Measurements from ENCODE around the gene RASGRF1. TPM values are rescaled to one million over a fixed set of nuclear protein-coding genes. Genes with fewer than 3 reads are reported as not detected.

Gene RASGRF1
- total and polyA plus RNA-seq, 2 experiments from 2014 or later = 0.05 to 0.24 TPM

DNA sequence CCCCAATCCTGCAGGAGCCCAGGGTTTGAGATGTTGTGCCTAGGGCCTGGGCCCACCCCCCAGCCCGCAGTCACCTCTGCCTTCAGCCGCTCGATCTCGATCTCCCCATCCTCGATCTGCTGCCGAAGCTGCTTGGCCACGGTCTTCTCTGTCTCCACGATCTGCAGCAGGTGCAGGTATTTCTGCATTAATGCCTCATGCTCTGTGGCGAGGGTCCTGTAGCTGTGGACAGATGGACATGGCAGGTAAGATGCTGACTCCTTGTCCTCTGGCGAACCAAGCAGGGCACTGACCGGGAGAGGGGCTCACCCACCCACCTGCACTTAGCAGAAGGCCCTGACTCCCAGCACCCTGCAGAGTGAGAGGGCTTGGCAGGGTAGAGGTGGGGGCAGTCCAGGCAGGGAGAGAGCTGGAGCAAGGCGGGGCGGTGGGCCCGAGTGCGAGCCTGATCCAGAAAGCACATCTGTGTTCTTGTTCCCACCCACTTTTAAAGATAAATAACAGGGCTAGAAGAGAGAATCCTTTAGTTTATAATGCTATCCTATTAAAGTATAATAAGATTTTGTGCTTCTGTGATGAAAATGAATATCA is 32.2 kb downstream of the RASGRF1 start:
- Histone ChIP-seq H3K9me2 (ENCODE audit: insufficient read depth) (0 out of 2 replicates have a peak, but pooled peaks cover 2% of the 10 kb centered on the region), H4K20me1 (replicated peaks; ENCODE audit: insufficient read depth) (no peaks in the 10 kb centered on the region), H3K27me3 (ENCODE audit: insufficient read depth) (peaks cover 24% of the 10 kb centered on the region; the same call in 1 of the 2 replicates), H2AFZ (no peak overlapping the region), H3K4me2 (no peak overlapping the region), H3F3A (replicated peaks; ENCODE audit: low read depth) (no peaks in the 10 kb centered on the region), H3K79me2 (replicated peaks; ENCODE audit: insufficient read depth) (no peaks in the 10 kb centered on the region), H3K4me3 (no peak overlapping the region), H3K36me3 (ENCODE audit: insufficient read depth) (no peaks in the 10 kb centered on the region), H3K4me1 (ENCODE audit: insufficient read depth) (peaks cover 12% of the 10 kb centered on the region), H3K27ac (ENCODE audit: low read depth) (no peak overlapping the region)
- Mint-ChIP-seq H3K4me1 (peaks cover 16% of the 10 kb centered on the region), H3K4me3 (no peak overlapping the region), H3K27ac (no peak overlapping the region), H3K36me3 (ENCODE audit: low read depth) (no peaks in the 10 kb centered on the region), H3K27me3 (ENCODE audit: insufficient read depth, low read depth, poor library complexity) (peaks cover 38% of the 10 kb centered on the region), H3K9me3 (no peaks in the 10 kb centered on the region; the same call in 2 of the 3 replicates)
- DNase-seq (ENCODE audit: low spot score) (no peak), ATAC-seq (no peak)
- TF ChIP-seq, protein P1, sequence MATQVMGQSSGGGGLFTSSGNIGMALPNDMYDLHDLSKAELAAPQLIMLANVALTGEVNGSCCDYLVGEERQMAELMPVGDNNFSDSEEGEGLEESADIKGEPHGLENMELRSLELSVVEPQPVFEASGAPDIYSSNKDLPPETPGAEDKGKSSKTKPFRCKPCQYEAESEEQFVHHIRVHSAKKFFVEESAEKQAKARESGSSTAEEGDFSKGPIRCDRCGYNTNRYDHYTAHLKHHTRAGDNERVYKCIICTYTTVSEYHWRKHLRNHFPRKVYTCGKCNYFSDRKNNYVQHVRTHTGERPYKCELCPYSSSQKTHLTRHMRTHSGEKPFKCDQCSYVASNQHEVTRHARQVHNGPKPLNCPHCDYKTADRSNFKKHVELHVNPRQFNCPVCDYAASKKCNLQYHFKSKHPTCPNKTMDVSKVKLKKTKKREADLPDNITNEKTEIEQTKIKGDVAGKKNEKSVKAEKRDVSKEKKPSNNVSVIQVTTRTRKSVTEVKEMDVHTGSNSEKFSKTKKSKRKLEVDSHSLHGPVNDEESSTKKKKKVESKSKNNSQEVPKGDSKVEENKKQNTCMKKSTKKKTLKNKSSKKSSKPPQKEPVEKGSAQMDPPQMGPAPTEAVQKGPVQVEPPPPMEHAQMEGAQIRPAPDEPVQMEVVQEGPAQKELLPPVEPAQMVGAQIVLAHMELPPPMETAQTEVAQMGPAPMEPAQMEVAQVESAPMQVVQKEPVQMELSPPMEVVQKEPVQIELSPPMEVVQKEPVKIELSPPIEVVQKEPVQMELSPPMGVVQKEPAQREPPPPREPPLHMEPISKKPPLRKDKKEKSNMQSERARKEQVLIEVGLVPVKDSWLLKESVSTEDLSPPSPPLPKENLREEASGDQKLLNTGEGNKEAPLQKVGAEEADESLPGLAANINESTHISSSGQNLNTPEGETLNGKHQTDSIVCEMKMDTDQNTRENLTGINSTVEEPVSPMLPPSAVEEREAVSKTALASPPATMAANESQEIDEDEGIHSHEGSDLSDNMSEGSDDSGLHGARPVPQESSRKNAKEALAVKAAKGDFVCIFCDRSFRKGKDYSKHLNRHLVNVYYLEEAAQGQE (IDR thresholded peaks at IDR 0.05; ENCODE audit: unreplicated experiment) = no peak
- TF ChIP-seq NANOG (IDR thresholded peaks at IDR 0.05; ENCODE audit: borderline replicate concordance) (no peak), POLR2AphosphoS5 (IDR thresholded peaks at IDR 0.05; ENCODE audit: low read depth) (no peak), ZNF114 (CRISPR knock-in tag; IDR thresholded peaks at IDR 0.05) (no peak), JUNB (IDR thresholded peaks at IDR 0.05; ENCODE audit: unreplicated experiment) (no peak), EZH2phosphoT487 (IDR thresholded peaks at IDR 0.05; ENCODE audit: unreplicated experiment) (no peak), ZNF331 (CRISPR knock-in tag; IDR thresholded peaks at IDR 0.05; ENCODE audit: low read depth) (no peak), CREB1 (CRISPR knock-in tag; IDR thresholded peaks at IDR 0.05; ENCODE audit: low read depth) (no peak), EZH2 (IDR thresholded peaks at IDR 0.05; ENCODE audit: low read depth, unreplicated experiment) (no peak), STAT1 (IDR thresholded peaks at IDR 0.05; ENCODE audit: unreplicated experiment) (no peak)
- TF ChIP-seq, protein P2, sequence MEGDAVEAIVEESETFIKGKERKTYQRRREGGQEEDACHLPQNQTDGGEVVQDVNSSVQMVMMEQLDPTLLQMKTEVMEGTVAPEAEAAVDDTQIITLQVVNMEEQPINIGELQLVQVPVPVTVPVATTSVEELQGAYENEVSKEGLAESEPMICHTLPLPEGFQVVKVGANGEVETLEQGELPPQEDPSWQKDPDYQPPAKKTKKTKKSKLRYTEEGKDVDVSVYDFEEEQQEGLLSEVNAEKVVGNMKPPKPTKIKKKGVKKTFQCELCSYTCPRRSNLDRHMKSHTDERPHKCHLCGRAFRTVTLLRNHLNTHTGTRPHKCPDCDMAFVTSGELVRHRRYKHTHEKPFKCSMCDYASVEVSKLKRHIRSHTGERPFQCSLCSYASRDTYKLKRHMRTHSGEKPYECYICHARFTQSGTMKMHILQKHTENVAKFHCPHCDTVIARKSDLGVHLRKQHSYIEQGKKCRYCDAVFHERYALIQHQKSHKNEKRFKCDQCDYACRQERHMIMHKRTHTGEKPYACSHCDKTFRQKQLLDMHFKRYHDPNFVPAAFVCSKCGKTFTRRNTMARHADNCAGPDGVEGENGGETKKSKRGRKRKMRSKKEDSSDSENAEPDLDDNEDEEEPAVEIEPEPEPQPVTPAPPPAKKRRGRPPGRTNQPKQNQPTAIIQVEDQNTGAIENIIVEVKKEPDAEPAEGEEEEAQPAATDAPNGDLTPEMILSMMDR (conservative IDR thresholded peaks at IDR 0.05; ENCODE audit: low read depth in 2 of 2) = no peak
- TF ChIP-seq, protein P3, sequence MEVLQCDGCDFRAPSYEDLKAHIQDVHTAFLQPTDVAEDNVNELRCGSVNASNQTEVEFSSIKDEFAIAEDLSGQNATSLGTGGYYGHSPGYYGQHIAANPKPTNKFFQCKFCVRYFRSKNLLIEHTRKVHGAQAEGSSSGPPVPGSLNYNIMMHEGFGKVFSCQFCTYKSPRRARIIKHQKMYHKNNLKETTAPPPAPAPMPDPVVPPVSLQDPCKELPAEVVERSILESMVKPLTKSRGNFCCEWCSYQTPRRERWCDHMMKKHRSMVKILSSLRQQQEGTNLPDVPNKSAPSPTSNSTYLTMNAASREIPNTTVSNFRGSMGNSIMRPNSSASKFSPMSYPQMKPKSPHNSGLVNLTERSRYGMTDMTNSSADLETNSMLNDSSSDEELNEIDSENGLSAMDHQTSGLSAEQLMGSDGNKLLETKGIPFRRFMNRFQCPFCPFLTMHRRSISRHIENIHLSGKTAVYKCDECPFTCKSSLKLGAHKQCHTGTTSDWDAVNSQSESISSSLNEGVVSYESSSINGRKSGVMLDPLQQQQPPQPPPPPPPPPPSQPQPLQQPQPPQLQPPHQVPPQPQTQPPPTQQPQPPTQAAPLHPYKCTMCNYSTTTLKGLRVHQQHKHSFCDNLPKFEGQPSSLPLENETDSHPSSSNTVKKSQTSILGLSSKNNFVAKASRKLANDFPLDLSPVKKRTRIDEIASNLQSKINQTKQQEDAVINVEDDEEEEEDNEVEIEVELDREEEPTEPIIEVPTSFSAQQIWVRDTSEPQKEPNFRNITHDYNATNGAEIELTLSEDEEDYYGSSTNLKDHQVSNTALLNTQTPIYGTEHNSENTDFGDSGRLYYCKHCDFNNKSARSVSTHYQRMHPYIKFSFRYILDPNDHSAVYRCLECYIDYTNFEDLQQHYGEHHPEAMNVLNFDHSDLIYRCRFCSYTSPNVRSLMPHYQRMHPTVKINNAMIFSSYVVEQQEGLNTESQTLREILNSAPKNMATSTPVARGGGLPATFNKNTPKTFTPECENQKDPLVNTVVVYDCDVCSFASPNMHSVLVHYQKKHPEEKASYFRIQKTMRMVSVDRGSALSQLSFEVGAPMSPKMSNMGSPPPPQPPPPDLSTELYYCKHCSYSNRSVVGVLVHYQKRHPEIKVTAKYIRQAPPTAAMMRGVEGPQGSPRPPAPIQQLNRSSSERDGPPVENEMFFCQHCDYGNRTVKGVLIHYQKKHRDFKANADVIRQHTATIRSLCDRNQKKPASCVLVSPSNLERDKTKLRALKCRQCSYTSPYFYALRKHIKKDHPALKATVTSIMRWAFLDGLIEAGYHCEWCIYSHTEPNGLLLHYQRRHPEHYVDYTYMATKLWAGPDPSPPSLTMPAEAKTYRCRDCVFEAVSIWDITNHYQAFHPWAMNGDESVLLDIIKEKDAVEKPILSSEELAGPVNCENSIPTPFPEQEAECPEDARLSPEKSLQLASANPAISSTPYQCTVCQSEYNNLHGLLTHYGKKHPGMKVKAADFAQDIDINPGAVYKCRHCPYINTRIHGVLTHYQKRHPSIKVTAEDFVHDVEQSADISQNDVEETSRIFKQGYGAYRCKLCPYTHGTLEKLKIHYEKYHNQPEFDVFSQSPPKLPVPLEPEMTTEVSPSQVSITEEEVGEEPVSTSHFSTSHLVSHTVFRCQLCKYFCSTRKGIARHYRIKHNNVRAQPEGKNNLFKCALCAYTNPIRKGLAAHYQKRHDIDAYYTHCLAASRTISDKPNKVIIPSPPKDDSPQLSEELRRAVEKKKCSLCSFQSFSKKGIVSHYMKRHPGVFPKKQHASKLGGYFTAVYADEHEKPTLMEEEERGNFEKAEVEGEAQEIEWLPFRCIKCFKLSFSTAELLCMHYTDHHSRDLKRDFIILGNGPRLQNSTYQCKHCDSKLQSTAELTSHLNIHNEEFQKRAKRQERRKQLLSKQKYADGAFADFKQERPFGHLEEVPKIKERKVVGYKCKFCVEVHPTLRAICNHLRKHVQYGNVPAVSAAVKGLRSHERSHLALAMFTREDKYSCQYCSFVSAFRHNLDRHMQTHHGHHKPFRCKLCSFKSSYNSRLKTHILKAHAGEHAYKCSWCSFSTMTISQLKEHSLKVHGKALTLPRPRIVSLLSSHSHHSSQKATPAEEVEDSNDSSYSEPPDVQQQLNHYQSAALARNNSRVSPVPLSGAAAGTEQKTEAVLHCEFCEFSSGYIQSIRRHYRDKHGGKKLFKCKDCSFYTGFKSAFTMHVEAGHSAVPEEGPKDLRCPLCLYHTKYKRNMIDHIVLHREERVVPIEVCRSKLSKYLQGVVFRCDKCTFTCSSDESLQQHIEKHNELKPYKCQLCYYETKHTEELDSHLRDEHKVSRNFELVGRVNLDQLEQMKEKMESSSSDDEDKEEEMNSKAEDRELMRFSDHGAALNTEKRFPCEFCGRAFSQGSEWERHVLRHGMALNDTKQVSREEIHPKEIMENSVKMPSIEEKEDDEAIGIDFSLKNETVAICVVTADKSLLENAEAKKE (CRISPR knock-in tag; IDR thresholded peaks at IDR 0.05) = no peak
- TF ChIP-seq, protein P4, sequence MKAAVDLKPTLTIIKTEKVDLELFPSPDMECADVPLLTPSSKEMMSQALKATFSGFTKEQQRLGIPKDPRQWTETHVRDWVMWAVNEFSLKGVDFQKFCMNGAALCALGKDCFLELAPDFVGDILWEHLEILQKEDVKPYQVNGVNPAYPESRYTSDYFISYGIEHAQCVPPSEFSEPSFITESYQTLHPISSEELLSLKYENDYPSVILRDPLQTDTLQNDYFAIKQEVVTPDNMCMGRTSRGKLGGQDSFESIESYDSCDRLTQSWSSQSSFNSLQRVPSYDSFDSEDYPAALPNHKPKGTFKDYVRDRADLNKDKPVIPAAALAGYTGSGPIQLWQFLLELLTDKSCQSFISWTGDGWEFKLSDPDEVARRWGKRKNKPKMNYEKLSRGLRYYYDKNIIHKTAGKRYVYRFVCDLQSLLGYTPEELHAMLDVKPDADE (IDR thresholded peaks at IDR 0.05) = no peak

Measured in GM23338 (cell line).